MM.1S (cell line): ENCODE results near the gene DEFB110.

Experiments used
- DNase-seq: peaks from one replicate; pipeline ENCODE4 v3.0.0-alpha.2; 2015
- H2AFZ ChIP-seq: fragments of 300-600 bp; sonication (generic); 2 replicates; pipeline ENCODE4 v1.6.0; 2016; ENCODE audit warnings: antibody characterized with exemption, low read length
- H3F3A ChIP-seq: fragments of 300-600 bp; sonication (generic); 2 replicates; pipeline ENCODE4 v1.6.1; 2016; ENCODE audit warnings: mild to moderate bottlenecking, antibody characterized with exemption, low read length, moderate library complexity, mixed read lengths; ENCODE audit not compliant: insufficient read depth
- H3K27ac ChIP-seq: fragments of 300-600 bp; sonication (generic); 2 replicates; pipeline ENCODE4 v1.5.1; 2016; ENCODE audit warnings: mild to moderate bottlenecking, low read length
- H3K27me3 ChIP-seq: fragments of 300-600 bp; sonication (generic); replicated peaks from 2 replicates; pipeline ENCODE4 v1.6.0; 2016; ENCODE audit warnings: low read length; ENCODE audit not compliant: insufficient read depth
- H3K36me3 ChIP-seq: fragments of 300-600 bp; sonication (generic); replicated peaks from 2 replicates; pipeline ENCODE4 v1.6.1; 2016; ENCODE audit warnings: mild to moderate bottlenecking, low read length, mixed read lengths; ENCODE audit not compliant: insufficient read depth
- H3K4me1 ChIP-seq: fragments of 300-600 bp; sonication (generic); 2 replicates; pipeline ENCODE4 v1.6.1; 2016; ENCODE audit warnings: low read length, mixed read lengths
- H3K4me2 ChIP-seq: fragments of 300-600 bp; sonication (generic); 2 replicates; pipeline ENCODE4 v1.6.0; 2016; ENCODE audit warnings: low read depth, low read length
- H3K4me3 ChIP-seq: fragments of 300-600 bp; sonication (generic); 2 replicates; pipeline ENCODE4 v1.5.1; 2016; ENCODE audit warnings: low read length, mixed read lengths
- H3K79me2 ChIP-seq: fragments of 300-600 bp; sonication (generic); 2 replicates; pipeline ENCODE4 v1.6.1; 2016; ENCODE audit warnings: mixed run types, low read length, mixed read lengths
- H3K9ac ChIP-seq: fragments of 300-600 bp; sonication (generic); 2 replicates; pipeline ENCODE4 v1.6.1; 2016; ENCODE audit warnings: low read length, mixed read lengths
- H3K9me2 ChIP-seq: fragments of 300-600 bp; sonication (generic); replicated peaks from 2 replicates; pipeline ENCODE4 v1.6.1; 2016; ENCODE audit warnings: mild to moderate bottlenecking, low read length, mixed read lengths; ENCODE audit not compliant: insufficient read depth
- H3K9me3 ChIP-seq: fragments of 300-600 bp; sonication (generic); replicated peaks from 2 replicates; pipeline ENCODE4 v1.6.1; 2016; ENCODE audit warnings: mild to moderate bottlenecking, low read length, mixed read lengths; ENCODE audit not compliant: insufficient read depth
- H4K20me1 ChIP-seq: fragments of 300-600 bp; sonication (generic); 2 replicates; pipeline ENCODE4 v1.6.1; 2016; ENCODE audit warnings: mild to moderate bottlenecking, low read length, moderate library complexity, mixed read lengths; ENCODE audit not compliant: insufficient read depth
- CTCF ChIP-seq: fragments of 300-600 bp; sonication (generic); IDR thresholded peaks from 2 replicates; pipeline ENCODE4 v1.5.1; 2016; ENCODE audit warnings: antibody characterized with exemption, low read length, mixed read lengths
- EZH2 ChIP-seq: fragments of 300-600 bp; sonication (generic); optimal IDR thresholded peaks from 2 replicates; pipeline ENCODE3; 2017; ENCODE audit warnings: low read depth, mild to moderate bottlenecking, antibody characterized with exemption, low read length, mixed read lengths
- EZH2phosphoT487 ChIP-seq: fragments of 300-600 bp; sonication (generic); IDR thresholded peaks from 2 replicates; pipeline ENCODE4 v1.6.1; 2018; ENCODE audit warnings: antibody characterized with exemption, low read length

The DEFB110 gene

DNA sequence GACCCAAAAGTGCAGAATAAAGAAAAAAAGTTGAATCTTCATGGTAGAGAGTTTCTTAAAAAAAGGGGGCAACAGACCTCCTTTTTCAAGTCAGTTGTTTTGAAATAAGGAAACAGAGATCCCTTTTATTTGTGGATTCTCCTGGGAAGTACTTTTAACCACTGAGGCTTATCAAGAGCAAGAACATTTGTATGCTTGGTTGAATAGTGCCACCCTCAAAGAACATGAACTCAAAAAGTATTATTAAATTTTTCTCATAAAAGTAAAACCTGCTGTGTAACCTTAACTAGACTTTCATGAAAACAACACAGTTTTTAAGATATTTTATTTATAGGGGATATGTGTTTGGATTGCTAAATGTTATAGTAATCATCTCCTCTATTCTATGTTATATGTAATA lies at the start of gene DEFB110:
DEFB110 (minus strand) TSS at position 101 of the 400 bp plus-strand sequence; CDS start at position 42, 59 bp downstream.
- H3K4me2 ChIP-seq, result no peak within 1 kb of the TSS
- no peaks in the 10 kb centered on the region for H3K27me3 ChIP-seq
- H3K4me3 ChIP-seq, result no peak within 1 kb of the TSS
- TF ChIP-seq CTCF (no peak), EZH2 (no peak), EZH2phosphoT487 (no peak)
- H3K79me2 ChIP-seq, result no peaks in the 10 kb centered on the region
- no peaks in the 10 kb centered on the region for H3K9me2 ChIP-seq
- H3K9ac ChIP-seq, result no peak within 1 kb of the TSS
- no peaks in the 10 kb centered on the region for H3F3A ChIP-seq
- no peak within 1 kb of the TSS for H3K27ac ChIP-seq
- no peaks in the 10 kb centered on the region for H3K36me3 ChIP-seq
- DNase-seq, result no peak
- H3K4me1 ChIP-seq, result no peaks in the 10 kb centered on the region
- no peak within 1 kb of the TSS for H2AFZ ChIP-seq
- no peaks in the 10 kb centered on the region for H4K20me1 ChIP-seq
- H3K9me3 ChIP-seq, result no peaks in the 10 kb centered on the region

GRCh38 chr6:50070101-50070500 lies 48.3 kb upstream of the DEFB110 start:
- Histone ChIP-seq H3K36me3 (no peaks in the 10 kb centered on the region), H3K9me2 (no peaks in the 10 kb centered on the region), H2AFZ (no peak overlapping the region), H4K20me1 (no peaks in the 10 kb centered on the region), H3K9me3 (no peaks in the 10 kb centered on the region), H3K79me2 (no peaks in the 10 kb centered on the region), H3K27ac (no peak overlapping the region), H3K9ac (no peak overlapping the region), H3F3A (no peaks in the 10 kb centered on the region), H3K27me3 (no peaks in the 10 kb centered on the region), H3K4me1 (no peaks in the 10 kb centered on the region), H3K4me3 (no peak overlapping the region), H3K4me2 (no peak overlapping the region)
- DNase-seq, result no peak
- TF ChIP-seq CTCF (no peak), EZH2phosphoT487 (no peak), EZH2 (no peak)

DNA sequence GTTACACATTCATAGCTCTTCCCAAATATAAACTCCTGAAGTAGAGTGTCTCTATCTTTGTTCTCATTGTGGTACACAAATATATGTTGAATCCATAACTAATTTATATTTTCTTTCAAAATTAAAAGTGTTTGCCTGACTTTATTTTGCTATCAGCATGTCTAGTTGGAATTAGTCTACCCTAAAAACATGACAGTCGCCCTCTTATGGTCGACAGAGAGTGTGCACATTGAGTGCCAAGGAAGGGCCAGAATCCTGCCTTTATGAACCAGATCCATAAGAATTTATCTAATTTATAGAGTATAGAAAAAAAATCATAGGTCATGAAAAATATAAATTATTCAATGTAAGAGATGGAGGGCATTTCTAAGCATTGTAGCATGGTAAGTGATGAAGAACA lies 40.3 kb upstream of the DEFB110 start:
- no peaks in the 10 kb centered on the region for H3K4me1 ChIP-seq
- H3K9me3 ChIP-seq, result no peaks in the 10 kb centered on the region
- DNase-seq, result peak; percentile 11
- H3K4me3 ChIP-seq, result no peak overlapping the region
- H3K79me2 ChIP-seq, result no peaks in the 10 kb centered on the region
- no peaks in the 10 kb centered on the region for H3F3A ChIP-seq
- H3K27ac ChIP-seq, result no peak overlapping the region
- no peak for TF ChIP-seq EZH2
- peak; percentile 36 for TF ChIP-seq CTCF
- no peak overlapping the region for H3K4me2 ChIP-seq
- no peak overlapping the region for H3K9ac ChIP-seq
- H3K27me3 ChIP-seq, result no peaks in the 10 kb centered on the region
- no peaks in the 10 kb centered on the region for H3K36me3 ChIP-seq
- H3K9me2 ChIP-seq, result no peaks in the 10 kb centered on the region
- no peak overlapping the region for H2AFZ ChIP-seq
- no peaks in the 10 kb centered on the region for H4K20me1 ChIP-seq
